HuH-7 (cell line): ENCODE data around the gene FMN1.

Source experiments
- DNase-seq: peaks from one replicate; pipeline ENCODE4 v3.0.0; 2011; ENCODE audit warnings: low spot score

The FMN1 gene

DNA sequence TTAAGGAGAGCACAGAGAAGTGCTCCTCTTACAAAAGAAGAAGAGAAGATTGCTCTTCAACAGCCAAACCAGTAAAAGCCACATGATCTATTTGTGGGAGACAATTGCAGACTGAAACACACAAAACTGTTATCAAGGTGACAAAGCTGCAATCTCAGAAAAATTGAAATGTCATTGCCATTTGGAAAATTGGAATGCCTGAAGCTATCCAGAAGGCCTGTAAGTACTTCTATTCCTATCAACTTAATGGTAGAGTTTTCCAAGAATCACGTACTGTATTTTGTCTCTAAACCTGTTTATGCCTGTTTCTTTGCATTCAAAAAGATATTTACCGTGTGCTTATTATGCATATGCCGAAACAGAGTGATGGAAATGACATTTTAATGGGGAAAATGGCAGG lies 272.0 kb downstream of the FMN1 start:
- no peak for DNase-seq

DNA sequence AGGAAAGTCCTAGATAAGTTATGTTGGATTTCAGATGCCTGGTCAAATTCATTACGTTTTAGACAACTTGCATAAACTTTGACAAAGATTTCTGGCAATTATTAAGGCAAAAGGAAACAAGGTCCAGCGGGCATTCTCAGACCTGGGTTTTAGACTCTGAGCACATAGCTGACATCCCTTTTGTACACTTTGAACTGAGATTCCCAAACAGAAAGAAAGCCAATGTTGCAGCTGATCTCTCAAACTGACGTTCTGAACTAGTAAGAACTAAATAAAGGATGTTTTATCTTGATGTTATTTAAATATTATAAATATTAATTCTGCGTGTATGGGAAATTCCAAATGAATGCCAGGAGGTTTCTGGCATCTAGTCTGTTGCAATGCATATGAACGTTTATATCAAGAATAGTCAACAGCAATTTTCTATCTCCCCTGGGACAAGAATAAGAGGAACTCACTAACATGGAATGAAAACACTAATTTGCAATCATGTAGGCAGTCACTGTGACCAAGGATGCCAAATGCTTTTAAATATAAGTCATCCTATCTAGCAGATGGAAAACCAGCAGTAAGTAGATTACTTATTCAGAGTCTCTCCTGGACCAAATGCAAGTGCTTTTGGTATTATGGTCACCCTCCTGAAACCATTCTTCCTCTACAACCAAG lies 274.6 kb downstream of the FMN1 start:
- DNase-seq: no peak

DNA sequence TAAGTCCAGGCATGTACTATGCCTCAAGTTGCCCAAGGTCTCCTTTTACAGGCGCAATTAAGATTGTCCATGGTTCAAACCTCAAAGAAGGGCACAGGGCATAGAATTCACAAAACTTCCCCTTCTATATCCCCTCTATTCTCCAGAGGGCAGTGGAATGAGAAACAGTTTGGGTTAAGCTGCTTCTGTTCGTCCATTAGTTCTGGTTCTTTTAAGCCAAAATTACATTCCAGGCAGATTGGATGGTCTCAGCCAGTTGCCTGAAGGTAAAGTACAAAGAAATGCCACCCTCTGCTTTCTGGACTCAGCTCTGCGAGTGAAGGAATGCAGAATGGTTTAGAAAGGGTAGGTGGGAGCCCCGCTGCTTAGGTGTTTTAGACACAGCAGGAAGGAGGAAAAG lies 276.0 kb downstream of the FMN1 start:
- DNase-seq: no peak

DNA sequence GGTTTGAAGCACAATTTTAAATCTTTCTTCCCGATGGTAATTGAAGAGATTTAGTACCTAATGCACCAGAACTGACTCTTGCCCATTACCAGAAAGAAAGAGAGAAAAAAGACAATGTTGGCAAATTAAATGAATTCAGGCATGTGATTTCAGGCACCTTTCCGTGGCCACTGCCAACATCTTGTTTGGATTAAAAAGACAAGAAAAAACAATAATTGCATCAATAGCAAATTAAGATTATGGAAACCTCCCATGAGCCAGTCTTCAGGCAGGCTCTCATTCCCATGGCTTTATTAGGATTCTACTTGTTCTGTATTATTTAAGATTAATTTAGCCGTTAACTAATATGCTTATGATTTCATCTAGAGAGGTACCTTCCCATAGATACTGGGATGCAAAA lies 283.7 kb downstream of the FMN1 start:
- no peak for DNase-seq

DNA sequence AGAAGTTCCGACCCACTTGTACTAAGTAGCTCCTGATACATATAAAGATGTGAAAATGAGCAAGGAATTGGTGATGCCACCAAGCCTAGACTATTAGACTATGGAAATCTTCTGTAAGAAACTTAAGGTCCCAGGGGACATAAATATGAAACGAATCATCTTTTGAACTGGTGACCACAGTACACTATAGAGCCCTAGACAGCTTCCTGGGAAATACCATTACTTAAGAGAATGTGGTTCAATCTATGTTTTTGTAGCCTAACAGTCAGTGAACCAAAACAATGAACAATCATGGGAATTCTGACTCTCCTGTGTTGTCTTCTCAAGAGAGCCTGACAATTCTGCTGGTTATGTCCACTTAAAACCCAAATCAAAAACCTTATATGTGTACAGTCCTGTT lies 285.1 kb downstream of the FMN1 start:
- no peak for DNase-seq

DNA sequence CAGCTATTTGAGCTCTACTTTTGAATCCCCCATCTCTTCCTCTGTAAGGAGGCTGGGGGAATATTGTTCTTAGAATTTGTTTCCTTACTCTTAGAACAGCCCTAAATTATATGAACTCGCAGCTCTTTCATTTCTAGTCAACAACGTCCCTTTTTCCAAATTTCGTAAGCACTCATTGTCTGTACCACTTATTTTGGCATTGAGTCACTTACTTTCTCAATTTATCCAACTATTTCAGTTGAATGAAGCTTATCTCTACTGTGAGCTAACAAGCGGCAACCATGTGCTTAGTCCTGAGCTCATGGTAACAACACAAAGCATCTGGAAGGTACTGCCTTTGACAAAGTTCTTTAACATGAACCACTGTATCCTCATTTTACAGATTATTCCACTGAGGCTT lies 285.6 kb downstream of the FMN1 start:
- no peak for DNase-seq

DNA sequence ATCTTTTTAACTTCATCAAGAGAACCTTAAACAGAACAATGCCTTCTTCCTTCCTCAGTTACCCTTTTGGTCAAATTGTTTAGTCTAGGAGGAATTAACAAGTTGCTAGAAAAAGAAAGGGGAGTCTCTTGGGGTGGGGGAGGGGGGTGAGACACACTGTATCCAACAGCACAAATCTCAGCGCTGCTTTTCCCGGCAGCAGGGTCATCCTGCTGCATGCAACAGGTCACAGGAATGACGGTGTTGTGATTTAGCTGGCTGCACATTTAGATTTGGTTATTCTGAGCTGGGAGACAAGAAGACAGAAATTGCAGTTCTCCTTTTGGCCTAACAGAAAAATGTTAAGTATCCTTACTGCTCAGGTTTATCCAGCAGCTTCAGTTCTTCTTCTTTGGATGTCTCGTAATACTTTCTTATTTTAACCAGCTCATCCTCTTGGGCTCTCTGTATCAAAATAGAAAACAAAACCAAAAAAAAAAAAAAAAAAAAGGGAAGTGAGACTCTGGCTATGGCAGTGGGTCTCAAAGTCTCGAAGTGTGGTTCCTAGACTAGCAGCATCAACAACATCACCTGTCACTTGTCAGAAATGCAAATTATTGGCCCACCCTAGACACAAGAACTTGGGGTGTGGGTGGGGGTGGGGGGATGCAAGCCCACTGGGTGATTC lies 286.2 kb downstream of the FMN1 start:
- no peak for DNase-seq

DNA sequence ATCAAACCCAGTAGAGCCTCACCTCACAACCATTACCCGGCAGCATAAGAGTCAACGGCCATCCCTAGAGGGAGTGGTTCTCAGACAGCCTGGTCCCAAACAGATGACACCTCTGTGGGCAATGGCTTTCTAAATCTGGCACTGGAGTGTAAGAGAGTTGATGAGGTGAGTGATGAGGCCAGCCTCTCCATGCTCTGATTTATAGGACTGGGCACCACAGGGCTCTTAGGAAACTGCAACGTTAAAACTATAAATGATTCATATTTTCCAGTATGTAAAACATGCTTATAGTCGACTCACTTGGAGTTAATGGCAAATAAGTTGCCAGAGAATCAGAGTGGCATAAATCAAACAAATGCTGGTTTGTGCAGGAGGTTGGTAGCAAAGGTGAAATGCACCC lies 289.0 kb downstream of the FMN1 start:
- DNase-seq: no peak

DNA sequence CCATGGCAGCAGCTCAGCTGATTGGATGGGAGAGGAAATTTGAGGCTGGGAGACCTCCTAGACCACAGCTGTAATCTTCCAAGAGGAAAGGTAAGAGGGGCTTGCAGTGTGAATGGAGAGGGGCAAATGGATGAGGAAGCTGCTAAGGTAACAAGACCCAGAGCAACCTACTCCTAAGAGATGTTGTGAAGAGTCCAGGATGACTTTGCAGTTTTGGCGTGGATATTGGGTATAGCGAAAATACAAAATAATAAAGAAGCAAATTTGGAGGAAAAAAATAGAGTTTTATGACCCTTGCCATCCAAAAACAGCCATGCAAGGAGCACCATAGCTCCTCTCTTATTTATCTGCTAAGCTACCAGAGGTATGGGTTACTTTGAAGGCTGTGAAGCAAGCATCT lies 290.1 kb downstream of the FMN1 start:
- DNase-seq: no peak

DNA sequence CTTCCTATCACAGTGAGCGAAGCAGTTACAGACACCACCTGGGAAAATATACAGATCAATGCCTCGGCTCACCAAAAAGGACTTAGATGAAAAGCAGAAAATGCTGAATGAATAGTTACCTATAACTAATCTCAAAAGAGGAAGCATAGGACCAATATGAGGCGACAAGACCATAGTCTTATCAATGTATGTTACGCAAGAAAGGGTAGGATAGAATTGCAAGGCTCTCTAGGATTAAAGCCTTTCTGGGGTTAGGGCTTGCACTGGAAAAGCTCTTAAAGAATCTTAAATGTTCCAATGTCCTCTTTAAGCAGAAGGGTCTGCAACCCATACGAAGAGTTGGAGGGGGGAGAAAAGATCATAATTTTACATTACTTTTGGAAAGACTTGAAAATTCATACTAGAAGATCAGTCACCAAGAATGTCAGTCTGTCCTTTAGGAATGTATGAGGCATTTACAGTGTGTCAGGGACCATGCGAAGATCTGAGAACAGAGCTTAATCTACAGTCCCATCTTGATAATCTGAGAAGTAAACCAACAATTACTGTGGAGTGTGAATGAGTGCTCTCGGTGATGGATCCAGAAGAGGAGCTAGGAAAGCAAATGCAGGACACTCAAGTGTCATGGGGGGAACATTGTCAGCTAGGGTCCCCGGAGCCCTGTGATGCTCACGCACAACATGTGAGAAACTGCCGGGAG lies 290.8 kb downstream of the FMN1 start:
- no peak for DNase-seq

DNA sequence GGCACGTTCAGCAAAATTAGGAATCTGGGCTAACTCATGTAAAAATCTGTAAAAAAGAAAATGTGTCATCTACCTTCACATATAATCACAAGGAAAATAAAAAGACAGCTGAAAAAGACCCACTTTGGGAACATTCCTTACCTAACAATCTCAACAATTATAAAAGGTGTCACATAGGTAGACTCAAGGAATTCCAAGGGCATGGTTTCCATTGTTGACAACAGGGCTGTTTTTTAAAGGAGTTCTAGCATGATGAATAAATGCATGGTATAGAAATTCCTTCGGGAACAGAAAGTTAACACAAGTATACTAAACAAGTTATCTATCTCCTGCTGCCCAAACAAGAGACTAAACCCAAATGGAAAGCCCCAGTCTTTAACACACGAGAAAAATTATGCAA lies 292.5 kb downstream of the FMN1 start:
- no peak for DNase-seq

DNA sequence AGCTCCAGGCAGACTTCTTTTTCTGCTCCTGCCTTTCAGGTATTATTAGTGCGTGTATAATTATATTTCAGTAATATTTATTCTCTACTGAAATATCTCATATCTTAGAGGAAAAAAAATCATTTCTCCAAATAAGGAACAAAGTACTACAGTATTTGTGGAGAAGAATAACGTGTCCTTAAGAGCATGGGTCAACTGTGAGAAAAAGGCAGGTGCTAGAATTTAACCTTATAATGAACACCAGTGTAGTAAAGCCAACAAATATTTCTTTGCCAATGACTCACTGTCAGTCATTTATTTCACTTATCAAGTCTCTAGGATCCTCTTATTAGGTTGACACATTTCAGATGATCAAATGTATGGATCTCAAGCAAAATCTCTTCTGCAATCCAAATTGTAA lies 293.3 kb downstream of the FMN1 start:
- no peak for DNase-seq

DNA sequence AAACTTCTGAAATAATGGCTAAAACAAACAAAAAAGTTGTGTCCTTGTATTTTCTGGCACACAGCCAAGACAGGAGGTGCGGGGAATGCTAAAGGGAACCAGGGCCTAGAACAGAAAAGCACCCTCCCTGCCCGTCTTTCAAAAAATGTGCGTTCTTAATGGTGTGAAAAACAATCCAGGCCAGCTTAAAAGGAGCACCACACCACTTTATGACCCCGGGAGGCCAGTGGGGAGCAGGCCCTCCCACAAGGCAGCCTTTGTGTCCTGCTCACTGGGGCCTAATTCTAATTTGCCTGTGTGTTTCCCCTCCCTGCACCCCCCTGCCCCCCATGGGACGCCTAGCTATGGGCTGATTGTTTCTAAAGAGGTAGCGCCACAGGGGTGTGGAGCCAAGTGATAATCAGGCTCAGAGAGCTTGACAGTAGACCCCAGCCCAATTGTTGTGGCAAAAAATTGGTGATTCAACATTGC lies 295.4 kb downstream of the FMN1 start:
- no peak for DNase-seq

DNA sequence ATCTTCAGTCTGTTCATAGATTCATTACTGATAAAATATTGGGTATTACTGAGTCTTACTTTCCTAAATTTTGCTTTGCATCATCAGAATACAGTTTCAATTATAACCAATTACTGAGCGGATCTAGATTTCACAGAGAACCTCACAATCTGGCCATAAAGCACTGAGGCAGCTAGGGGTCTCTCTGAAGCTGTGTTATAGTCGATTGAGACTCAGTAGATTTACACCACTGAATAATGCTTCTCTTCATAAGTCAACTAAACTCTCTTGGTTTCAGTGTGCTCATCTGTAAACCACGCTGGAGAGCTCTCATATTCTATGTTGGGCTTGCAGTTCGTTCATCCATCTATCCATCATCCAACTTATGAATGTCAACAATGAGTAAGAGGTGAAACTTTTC lies 296.1 kb downstream of the FMN1 start:
- DNase-seq: no peak

DNA sequence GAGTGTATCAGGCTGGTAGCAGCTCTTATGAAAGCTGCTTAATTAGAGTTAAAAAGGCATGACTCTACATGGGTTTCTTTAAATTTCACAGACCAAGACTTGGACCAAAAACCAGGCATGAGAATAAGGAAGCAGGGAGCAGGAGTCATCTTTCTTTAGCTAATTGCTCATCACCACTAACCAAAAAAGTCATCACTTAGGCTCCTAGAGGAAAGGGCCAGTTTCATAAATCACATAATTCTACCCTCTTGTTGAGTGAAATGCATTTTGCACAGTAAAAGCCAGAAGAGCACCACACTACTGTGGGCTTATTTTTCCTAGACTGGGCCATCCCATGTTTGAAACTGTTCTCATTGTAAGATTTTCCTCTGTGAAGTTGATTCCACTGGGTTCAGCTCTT lies 301.1 kb downstream of the FMN1 start:
- DNase-seq: no peak

DNA sequence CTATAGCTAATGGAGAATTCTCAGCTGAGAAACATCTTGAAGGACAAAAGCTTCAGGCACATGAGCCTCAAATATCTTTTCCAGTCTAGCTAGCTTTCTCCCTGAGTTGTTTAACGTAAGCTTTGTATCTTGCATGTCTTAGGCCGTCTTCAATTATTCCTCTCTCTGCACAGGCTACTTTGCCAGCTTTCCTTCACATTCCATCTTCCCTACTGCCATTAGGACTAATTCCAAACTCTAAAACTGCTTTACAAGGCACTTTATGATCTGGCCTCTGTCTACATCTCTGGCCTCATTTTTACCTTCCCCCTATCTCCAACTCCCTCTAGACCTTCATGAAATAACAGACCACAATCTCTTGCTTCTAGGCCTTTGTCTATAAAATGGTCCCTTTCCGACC lies 305.3 kb downstream of the FMN1 start:
- DNase-seq: no peak

DNA sequence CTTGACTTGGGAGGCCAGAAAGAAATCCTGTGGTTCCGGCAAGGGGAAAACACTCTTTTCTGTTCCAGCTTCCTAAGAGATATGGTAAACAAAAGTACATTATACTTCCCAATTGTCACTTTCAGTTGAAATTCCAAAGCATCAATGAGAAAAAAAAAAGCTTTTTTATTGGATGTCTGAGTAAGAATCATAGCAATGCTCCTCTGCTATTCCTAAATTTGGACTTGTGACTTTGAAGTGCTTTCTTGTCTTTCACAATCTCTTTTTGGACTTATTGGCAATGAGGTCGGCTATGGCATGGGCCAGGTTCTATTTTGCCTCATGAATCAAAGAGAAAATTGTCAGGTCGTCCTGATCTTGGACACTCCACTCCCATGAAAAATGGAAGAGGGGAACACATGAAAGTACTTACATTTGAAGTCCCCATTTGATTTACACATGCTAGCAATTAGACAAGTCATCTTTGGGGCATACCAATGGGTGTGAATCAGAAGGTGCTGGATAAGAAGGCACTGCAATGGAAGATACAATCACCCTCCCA lies 306.2 kb downstream of the FMN1 start:
- DNase-seq: no peak

DNA sequence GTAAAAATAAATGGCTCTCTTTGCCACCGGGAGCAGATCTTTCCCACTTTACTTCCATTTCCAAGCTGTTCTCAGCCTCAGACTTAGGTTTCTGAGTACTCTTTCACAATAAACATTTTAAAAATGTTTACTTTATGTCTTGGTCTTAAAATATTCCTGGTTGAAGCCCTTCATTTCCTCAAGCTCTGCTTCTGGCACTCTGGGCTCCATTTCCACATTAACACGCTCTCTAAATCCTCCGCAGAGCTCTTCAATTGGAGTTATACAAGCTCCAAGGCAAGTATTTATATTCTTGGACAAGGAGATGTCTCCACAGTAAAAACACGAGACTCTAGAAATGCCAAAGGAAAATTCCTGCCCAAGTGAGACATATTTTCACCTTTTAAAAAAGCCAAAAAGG lies 307.4 kb downstream of the FMN1 start:
- no peak for DNase-seq

DNA sequence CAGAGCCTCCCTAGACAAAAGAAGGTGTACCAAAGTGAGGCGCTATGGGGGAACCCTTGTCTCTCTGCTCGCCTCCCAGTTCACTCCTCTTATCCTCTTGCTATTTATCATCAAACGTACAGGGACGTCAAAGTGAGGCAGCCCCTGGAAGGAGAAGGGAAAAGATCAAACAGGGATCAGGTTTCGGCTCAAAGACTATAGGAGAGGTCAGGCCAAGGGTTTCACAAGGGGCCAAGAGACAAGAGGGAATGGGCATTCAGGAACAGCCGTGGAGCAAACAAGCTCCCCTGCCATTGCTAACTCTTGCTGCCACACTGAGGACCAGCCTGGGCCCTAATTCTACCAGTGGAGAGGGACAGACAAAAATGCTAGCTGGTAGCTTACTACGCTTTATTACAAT lies 308.1 kb downstream of the FMN1 start:
- no peak for DNase-seq

DNA sequence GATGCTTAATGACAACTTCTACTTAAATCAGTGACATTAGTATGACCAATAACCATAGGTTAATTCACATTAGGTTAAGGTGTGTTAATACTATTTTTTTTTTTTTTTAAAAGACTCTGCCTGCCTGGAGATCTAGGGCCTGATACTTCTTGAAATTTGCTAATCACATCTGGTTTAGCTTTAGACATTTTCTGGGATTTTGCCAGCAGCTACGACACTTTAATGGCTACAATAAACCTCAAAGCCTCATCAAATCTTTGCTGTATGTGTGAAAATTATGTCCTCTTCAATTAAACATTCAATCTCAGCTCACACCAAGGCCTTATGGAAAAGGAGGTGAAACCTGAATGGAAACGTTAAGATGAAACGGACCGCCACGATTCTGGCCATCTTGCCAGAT lies 308.8 kb downstream of the FMN1 start:
- no peak for DNase-seq

DNA sequence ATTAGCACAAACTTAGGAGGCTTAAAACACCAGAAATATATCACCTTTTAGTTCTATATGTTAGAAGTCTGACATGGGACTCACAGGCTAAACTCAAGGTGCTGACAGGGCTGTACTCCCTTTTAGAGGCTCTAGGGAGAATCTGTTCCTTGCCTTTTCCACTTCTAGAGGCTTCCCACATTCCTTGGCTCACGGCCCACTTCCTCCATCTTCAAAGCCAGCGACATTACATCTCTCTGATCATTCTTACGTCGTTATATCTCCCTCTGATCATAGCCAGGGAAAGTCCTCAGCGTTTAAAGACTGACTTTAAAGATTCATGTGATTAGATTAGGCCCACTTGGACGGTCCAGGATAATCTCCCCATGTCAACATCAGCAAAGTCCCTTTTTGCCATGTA lies 310.4 kb downstream of the FMN1 start:
- no peak for DNase-seq

DNA sequence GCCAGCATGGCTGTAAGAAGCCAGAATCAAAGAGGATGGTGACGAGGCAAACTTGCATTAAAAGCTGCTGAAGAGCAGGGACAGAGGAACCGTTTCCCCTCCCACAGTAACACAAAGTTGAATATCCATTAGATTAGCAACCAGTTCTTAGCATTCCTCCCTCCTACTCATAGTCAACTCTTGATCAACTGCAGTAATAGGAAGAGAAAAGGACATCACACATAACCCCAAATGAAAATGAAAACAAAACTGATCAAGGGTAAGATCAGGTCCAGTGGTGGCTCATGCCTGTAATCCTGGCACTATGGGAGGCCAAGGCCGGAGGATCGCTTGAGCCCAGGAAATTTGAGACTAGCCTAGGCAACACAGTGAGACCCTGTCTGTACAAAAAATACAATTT lies 311.6 kb downstream of the FMN1 start:
- no peak for DNase-seq

DNA sequence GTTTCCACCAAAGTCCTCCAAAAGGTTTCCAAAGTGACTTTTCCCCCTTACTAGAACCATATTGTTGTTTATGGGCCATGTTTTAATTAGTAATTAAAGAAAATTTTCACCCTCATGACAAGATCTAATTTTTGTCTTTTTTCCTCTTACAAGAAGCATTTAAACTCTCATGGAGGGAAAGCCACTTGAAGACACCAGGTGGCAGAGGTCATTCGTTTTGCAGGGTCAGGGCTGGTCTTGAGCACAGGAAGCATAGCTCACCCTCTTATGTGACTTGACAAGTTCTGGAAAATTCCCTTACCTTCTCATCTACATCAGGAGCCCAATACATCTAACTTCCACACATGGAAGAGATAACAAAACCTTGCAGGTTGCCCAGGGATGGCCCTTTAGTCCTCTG lies 313.0 kb downstream of the FMN1 start:
- DNase-seq: no peak
